Esophagus (tissue), 2 donors: ENCODE data around the gene SORCS2. TPM values are rescaled to one million over a fixed set of nuclear protein-coding genes. Genes with fewer than 3 reads are reported as not detected.
A peak's percentile ranks its signal among the peaks of the same experiment; 100 is the strongest.

Experiments
- H3K27ac ChIP-seq, 2 donors: one replicate each; pipeline ENCODE4 v1.5.1; 2013; ENCODE audit warnings: low read depth in 2 of 2, mild to moderate bottlenecking in 2 of 2, inconsistent platforms in 1 of 2, low read length in 1 of 2, moderate library complexity in 1 of 2
- H3K27me3 ChIP-seq, 2 donors: one replicate each; pipeline ENCODE4 v1.6.1; 2013; ENCODE audit warnings: low read length in 2 of 2, control low read depth in 1 of 2, mild to moderate bottlenecking in 1 of 2; ENCODE audit not compliant: insufficient read depth in 2 of 2, control insufficient read depth in 1 of 2
- H3K36me3 ChIP-seq, 2 donors: one replicate each; pipeline ENCODE4 v1.6.1; 2013; ENCODE audit warnings: low read length in 1 of 2; ENCODE audit not compliant: control insufficient read depth in 2 of 2, insufficient read depth in 2 of 2
- H3K4me1 ChIP-seq, 2 donors: one replicate each; pipeline ENCODE4 v1.6.1; 2013; ENCODE audit warnings: low read length in 1 of 2; ENCODE audit not compliant: control insufficient read depth in 2 of 2, insufficient read depth in 2 of 2
- H3K4me3 ChIP-seq, 2 donors: one replicate each; pipeline ENCODE4 v1.5.1; 2013; ENCODE audit warnings: low read length in 2 of 2, mild to moderate bottlenecking in 2 of 2, low read depth in 1 of 2, moderate library complexity in 1 of 2
- H3K9me3 ChIP-seq, 2 donors: one replicate each; pipeline ENCODE4 v1.6.1; 2013; ENCODE audit warnings: mild to moderate bottlenecking in 2 of 2, low read depth in 1 of 2, low read length in 1 of 2, moderate library complexity in 1 of 2; ENCODE audit not compliant: control insufficient read depth in 2 of 2, insufficient read depth in 1 of 2
- WGBS, 2 donors: extraction: QIAGEN DNeasy Blood & Tissue Kit; methylation state at CpG; one replicate each; pipeline ENCODE4 v1.1.7; 2013; 5-methylcytosine and 5-hydroxymethylcytosine counted together
- polyA plus RNA-seq, 2 donors: library from polyadenylated mRNA; stranded (reverse); fragments of 200-250 nt; gene quantifications; one replicate each; pipeline ENCODE4 v1.2.3, GENCODE V29; 2013
- donor health status: healthy with polysubstance abuse.
- donor health status: Bipolar disorder and iron deficiency.

The SORCS2 gene
- polyA plus RNA-seq, 2 donors, result 1.1 to 1.2 TPM

- Histone ChIP-seq H3K27me3 (no peaks in the 10 kb centered on the region), H3K27ac (peak overlapping the region; percentile 1 to 45), H3K9me3 (no peaks in the 10 kb centered on the region), H3K4me3 (no peak overlapping the region), H3K4me1 (peaks cover 0 to 2% of the 10 kb centered on the region in 2 donors), H3K36me3 (peaks cover 5 to 13% of the 10 kb centered on the region in 2 donors)
- WGBS, 2 donors, result 67 to 72% methylated on average over 24 of the region's 24 CpGs
Measured at GRCh38 chr4:7778510-7779431, 586.4 kb downstream of the SORCS2 start.

- peaks cover 0 to 2% of the 10 kb centered on the region in 2 donors for H3K4me1 ChIP-seq
- H3K4me3 ChIP-seq, result no peak overlapping the region
- WGBS, 2 donors, result 61 to 63% methylated on average over 5 of the region's 5 CpGs
- no peaks in the 10 kb centered on the region for H3K27me3 ChIP-seq
- H3K9me3 ChIP-seq, result no peaks in the 10 kb centered on the region
- H3K27ac ChIP-seq, result peak overlapping the region in 1 of 2 donors; percentile 6
- H3K36me3 ChIP-seq, result peaks cover 3 to 10% of the 10 kb centered on the region in 2 donors
Measured at GRCh38 chr4:7779432-7779768, 587.1 kb downstream of the SORCS2 start.

GRCh38 chr4:7780751-7781348 is 588.5 kb downstream of the SORCS2 start:
- 70 to 71% methylated on average over 5 of the region's 5 CpGs for WGBS, 2 donors
- Histone ChIP-seq H3K36me3 (peaks cover 2 to 10% of the 10 kb centered on the region in 2 donors), H3K9me3 (no peaks in the 10 kb centered on the region), H3K27me3 (no peaks in the 10 kb centered on the region), H3K27ac (peak overlapping the region in 1 of 2 donors; percentile 15), H3K4me1 (peaks cover 0 to 2% of the 10 kb centered on the region in 2 donors), H3K4me3 (no peak overlapping the region)

- Histone ChIP-seq H3K4me1 (peaks cover 0 to 2% of the 10 kb centered on the region in 2 donors), H3K27ac (peak overlapping the region; percentile 15 to 36), H3K9me3 (no peaks in the 10 kb centered on the region), H3K27me3 (no peaks in the 10 kb centered on the region), H3K36me3 (peaks cover 2 to 10% of the 10 kb centered on the region in 2 donors), H3K4me3 (no peak overlapping the region)
- WGBS, 2 donors, result 72 to 77% methylated on average over 13 of the region's 13 CpGs
Measured at GRCh38 chr4:7781366-7781765, 589.0 kb downstream of the SORCS2 start.

- H3K4me3 ChIP-seq, result no peak overlapping the region
- H3K4me1 ChIP-seq, result peaks cover 0 to 2% of the 10 kb centered on the region in 2 donors
- H3K36me3 ChIP-seq, result peaks cover 2 to 10% of the 10 kb centered on the region in 2 donors
- H3K27me3 ChIP-seq, result no peaks in the 10 kb centered on the region
- no peak overlapping the region for H3K27ac ChIP-seq
- 85 to 92% methylated on average over 17 of the region's 17 CpGs for WGBS, 2 donors
- H3K9me3 ChIP-seq, result no peaks in the 10 kb centered on the region
Measured at GRCh38 chr4:7781993-7782392, 589.7 kb downstream of the SORCS2 start.

GRCh38 chr4:7782783-7783182 is 590.4 kb downstream of the SORCS2 start:
- no peaks in the 10 kb centered on the region for H3K27me3 ChIP-seq
- H3K9me3 ChIP-seq, result no peaks in the 10 kb centered on the region
- no peak overlapping the region for H3K4me3 ChIP-seq
- peaks cover 2 to 6% of the 10 kb centered on the region in 2 donors for H3K36me3 ChIP-seq
- H3K27ac ChIP-seq, result no peak overlapping the region
- H3K4me1 ChIP-seq, result peaks cover 0 to 2% of the 10 kb centered on the region in 2 donors
- WGBS, 2 donors, result 57 to 63% methylated on average over 8 of the region's 8 CpGs

GRCh38 chr4:7783541-7783940 is 591.2 kb downstream of the SORCS2 start:
- H3K27ac ChIP-seq, result no peak overlapping the region
- H3K4me3 ChIP-seq, result no peak overlapping the region
- H3K27me3 ChIP-seq, result no peaks in the 10 kb centered on the region
- H3K4me1 ChIP-seq, result peaks cover 0 to 2% of the 10 kb centered on the region in 2 donors
- H3K9me3 ChIP-seq, result no peaks in the 10 kb centered on the region
- peaks cover 0 to under 1% of the 10 kb centered on the region in 2 donors for H3K36me3 ChIP-seq
- WGBS, 2 donors, result 89% methylated on average over 8 of the region's 8 CpGs

GRCh38 chr4:7784131-7784870 is 592.0 kb downstream of the SORCS2 start:
- Histone ChIP-seq H3K27ac (no peak overlapping the region), H3K4me3 (no peak overlapping the region), H3K27me3 (no peaks in the 10 kb centered on the region), H3K9me3 (no peaks in the 10 kb centered on the region), H3K4me1 (peaks cover 0 to 2% of the 10 kb centered on the region in 2 donors), H3K36me3 (no peaks in the 10 kb centered on the region)
- WGBS, 2 donors, result 92 to 94% methylated on average over 14 of the region's 14 CpGs

GRCh38 chr4:7785017-7785416 is 592.7 kb downstream of the SORCS2 start:
- Histone ChIP-seq H3K4me1 (peaks cover 0 to 2% of the 10 kb centered on the region in 2 donors), H3K27ac (no peak overlapping the region), H3K27me3 (no peaks in the 10 kb centered on the region), H3K36me3 (no peaks in the 10 kb centered on the region), H3K9me3 (no peaks in the 10 kb centered on the region), H3K4me3 (no peak overlapping the region)
- 84 to 88% methylated on average over 11 of the region's 11 CpGs for WGBS, 2 donors
